ENCODE measurements around the gene SSB.
"Not testable (repeated sequence)": the region's sequence is repeated elsewhere in the genome, so short reads cannot be mapped to it uniquely, and the experiment has no call there.

Gene SSB

DNA sequence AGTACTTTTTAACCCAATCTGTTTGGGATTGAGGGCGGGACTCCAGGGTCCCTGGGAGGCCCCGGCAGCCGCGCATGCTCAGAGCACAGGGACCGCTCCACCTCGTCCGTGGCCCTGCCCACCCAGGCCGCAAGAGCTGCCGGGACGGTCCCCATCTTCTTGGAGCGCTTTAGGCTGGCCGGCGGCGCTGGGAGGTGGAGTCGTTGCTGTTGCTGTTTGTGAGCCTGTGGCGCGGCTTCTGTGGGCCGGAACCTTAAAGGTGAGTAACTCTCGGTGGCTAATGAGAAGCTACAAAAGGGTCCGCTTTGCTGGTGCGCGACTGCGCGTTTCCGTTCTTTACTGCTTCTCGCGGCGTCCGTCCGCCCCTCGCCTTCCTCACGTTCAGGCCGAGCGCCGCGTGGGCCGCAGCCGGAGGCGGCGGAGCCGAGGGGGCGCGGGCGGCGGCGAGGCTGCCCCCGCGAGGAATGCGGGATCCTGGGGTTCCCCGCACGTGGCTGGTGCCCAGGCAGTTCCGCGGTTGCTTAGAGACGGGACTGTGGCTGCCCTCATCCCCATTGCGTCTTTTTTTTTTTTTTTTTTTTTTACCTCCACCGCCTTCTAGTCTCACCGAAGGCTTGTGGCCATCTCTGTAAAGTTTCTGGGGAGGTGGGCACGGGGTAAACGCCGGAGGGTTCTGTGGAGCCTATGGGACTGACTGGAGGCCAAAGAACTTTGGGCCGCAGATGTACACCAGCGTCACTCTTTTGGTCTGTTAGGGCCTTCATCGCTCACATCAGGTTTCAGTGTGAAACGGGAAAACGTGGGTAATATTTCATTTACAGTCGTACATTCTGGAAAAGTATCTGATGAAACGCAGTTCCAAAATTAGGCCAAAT lies at the start of gene SSB:
Gene SSB (plus strand): TSS at position 154 of the 875 bp plus-strand sequence. CDS start 2,090 bp downstream, outside the sequence.
- peak; percentile 93 for DNase-seq

DNA sequence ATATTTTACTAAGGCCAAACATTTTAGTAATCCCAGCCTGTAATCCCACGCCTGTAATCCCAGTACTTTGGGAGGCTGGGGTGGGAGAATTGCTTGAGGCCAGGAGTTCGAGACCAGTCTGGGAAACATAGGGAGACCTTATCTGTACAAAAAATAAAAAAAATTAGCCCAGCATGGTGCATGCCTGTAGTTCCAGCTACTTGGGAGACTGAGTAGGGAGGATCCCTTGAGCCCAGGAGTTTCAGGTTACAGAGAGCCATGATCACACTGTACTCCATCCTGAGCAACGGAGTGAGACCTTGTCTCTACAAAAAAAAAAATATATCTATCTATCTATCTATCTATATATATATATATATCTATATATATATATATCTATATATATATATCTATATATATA lies 45.9 kb upstream of the SSB start:
- no peak for DNase-seq

DNA sequence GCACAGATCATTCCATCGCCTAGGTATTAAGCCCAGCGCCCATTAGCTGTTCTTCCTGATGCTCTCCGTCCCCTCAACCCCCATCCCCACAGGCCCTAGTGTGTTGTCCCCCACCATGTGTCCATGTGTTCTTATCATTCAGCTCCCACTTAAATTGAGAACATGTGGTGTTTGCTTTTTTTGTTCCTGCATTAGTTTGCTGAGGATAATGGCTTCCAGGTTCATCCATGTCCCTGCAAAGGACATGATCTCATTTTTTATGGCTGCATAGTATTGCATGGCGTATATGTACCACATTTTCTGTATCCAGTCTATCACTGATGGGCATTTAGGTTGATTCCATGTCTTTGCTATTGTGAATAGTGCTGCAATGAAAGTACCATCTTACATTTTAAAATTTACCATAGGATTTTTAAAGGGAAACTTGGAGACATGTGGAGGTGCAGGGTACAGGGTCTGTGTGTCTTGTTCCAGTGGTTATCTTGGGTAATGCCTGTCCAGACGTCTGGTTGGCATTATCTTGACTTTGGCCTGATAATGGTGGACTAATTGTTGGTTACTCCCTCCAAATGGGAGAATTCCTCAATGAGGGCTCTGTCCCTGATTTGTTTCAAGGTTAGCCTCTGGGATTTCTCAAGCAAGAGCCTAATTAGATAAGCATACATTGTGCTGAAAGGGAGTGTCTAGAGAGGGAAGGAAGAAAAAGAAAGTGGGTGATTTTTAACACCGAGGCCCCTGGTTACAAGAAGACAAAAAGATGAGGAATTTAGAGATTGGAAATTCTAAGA lies 43.4 kb upstream of the SSB start:
- DNase-seq = no peak

DNA sequence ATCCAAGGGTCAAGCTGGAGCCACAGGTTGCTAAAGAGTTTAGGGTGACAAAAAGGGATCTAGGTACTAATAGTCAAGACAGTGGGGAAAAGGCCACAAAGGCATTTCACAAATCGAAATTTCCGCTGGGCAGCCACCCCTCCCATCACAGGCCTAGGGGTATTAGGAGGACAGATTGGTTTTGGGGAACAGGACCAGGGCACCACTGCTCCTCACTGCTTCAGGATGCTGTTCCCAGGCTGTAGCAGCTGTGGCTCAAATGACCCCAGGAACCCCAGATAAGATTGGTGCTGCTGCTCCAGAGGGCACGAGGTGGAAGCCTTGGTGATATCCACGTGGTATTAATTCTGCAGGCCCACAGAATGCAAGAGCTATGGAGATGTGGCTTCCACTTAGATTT lies 42.3 kb upstream of the SSB start:
- DNase-seq = no peak

DNA sequence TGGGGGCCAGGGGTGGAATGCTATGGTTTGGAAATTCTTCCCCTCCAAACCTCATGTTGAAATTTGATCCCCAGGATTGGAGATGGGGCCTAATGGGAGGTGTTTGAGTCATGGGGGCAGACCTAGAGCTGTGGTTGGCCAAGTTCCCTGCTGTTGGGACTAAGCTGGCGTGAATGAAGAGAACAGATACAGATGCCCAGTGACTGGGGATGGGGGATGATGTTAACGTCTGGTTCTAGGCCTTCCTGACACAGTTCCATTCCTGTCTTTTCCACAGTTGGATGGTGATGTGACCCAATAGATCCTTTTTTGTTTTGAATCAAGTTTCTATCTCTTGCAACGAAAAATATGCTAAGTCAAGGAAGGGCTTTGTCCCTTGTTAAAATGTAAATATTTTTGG lies 41.3 kb upstream of the SSB start:
- DNase-seq = no peak

DNA sequence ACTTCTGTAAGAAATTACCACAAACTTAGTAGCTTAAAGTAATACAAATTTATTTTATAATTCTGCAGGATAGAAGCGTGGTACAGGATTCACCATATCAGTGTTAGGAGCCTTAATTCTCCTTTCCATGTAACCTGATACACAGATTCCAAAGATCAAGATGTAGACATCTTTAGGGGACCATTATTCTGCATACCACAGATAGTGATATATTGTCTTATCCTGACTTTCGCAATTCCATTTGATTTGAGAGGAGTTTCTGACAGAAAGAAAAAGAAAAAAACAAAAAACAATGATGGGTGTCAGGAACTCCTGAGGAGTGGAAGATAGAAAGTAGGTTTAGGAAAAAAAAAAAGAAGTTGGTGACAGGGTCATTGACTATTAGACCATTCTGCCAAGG lies 40.9 kb upstream of the SSB start:
- no peak for DNase-seq

DNA sequence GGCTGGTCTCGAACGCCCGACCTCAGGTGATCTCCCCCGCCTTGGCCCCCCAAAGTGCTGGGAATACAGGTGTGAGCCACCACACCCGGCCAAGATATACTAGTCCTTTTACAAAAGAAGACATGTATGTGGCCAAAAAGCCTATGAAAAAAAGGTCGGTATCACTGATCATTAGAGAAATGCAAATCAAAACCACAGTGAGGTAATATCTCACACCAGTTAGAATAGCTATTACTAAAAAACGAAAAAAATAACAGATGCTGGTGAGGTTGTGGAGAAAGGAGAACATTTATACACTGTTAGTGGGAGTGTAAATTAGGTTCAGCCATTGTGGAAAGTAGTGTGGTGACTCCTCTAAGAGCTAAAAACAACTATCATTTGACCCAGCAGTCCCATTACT lies 38.7 kb upstream of the SSB start:
- DNase-seq = no peak

DNA sequence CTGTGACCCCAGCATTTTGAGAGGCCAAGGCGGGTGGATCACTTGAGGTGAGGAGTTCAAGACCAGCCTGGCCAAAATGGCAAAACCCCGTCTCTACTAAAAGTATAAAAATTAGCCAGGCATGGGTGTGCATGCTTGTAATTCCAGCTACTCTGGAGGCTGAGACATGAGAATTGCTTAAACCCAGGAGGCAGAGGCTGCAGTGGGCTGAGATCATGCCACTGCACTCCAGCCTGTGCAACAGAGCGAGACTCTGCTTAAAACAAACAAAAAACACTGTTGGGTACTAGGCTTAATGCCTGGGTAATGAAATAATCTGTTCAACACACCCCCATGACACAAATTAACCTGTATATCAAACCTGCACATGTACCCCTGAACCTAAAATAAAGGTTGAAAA lies 37.9 kb upstream of the SSB start:
- not testable (repeated sequence) for DNase-seq

DNA sequence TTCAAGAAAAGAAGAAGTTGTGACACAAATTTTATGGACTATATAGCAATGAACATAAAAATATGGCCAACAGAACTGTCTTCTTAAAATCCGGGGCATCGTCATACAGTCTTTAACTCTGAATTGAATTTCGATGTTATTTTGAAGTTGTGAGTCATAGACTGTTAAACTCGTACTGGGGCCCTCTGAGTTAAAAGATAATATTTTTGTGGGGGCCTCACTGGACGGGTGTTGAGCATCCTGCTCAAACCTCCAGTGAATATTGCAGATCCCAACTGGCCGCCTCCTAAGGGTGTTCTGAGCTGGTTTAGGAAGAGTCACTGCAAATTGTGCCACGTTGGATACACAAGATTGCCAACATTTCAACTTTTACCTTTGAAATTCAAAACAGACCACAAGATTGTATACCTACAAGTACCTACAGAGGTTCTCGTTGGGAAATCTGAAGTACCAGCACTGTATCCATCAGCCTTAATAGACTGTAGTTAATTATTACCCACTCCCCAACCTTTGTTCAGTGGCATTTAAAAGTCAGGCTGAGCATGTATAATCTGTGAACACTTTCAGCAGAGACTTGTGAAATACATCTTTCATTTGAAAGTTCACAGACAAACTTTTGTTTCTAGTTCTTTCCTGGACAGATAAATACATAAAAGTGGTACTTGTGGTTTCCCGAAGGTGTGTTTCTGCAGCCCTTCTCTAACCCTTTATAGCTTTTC lies 37.3 kb upstream of the SSB start:
- no peak for DNase-seq

DNA sequence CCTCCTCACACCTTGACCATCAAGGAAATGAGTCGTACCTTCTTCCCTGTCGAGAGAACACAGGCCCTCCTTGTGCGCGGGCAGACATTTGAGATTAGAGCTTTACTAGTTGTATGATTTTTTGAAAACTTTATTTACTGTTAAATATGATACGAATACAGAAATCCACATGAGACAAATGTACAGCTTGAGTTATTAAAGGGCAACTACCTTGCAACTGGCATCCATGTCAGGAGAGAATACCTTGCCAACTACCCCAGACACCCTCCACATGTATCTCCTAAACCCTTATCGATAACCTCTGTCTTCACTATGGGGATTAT lies 36.7 kb upstream of the SSB start:
- DNase-seq = no peak

DNA sequence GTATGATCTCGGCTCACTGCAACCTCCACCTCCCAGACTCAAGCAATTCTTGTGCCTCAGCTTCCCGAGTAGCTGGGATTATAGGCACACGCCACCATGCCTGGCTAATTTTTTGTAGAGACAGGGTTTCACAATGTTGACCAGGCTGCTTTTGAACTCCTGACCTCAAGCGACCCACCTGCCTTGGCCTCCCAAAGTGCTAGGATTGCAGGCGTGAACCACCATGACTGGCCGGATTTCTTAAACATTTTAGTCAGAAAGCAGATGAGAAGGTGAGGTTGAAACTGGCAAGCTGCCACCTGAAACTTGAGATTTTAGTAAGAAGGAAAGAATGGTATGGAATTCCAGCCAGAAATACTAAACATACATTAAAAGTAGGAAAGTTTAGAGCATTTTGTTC lies 33.1 kb upstream of the SSB start:
- DNase-seq = peak; percentile 17

DNA sequence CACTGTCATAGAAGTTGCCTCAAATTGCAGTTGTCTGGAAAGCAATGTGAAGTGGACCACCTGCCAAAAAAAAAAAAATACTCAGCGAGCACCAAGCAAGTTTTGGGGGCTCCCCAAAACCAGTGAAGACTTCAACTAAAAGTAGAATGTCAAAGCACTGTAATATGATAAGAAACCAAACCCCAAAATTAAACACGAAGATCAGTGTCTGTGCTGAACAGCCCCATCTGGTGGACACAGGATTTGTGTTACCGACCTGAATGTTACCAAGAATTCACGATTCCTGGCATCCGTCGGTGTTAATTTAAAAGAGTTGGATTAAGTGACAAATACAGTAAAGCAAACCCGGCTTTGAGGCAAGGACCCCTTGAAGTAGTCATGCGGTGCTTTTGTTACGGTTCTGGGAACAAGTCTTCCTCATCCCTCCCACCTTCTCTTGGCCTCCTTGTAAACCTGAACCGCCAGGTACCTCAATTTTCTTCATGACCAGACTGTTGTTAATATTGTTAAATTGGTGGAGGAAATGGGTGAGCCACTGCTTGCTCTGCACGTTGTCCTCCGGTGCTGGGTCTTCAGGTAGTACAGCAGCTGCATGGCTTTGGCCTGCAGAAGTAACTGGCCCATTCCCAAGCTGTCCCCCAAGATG lies 31.3 kb upstream of the SSB start:
- DNase-seq = peak; percentile 51

DNA sequence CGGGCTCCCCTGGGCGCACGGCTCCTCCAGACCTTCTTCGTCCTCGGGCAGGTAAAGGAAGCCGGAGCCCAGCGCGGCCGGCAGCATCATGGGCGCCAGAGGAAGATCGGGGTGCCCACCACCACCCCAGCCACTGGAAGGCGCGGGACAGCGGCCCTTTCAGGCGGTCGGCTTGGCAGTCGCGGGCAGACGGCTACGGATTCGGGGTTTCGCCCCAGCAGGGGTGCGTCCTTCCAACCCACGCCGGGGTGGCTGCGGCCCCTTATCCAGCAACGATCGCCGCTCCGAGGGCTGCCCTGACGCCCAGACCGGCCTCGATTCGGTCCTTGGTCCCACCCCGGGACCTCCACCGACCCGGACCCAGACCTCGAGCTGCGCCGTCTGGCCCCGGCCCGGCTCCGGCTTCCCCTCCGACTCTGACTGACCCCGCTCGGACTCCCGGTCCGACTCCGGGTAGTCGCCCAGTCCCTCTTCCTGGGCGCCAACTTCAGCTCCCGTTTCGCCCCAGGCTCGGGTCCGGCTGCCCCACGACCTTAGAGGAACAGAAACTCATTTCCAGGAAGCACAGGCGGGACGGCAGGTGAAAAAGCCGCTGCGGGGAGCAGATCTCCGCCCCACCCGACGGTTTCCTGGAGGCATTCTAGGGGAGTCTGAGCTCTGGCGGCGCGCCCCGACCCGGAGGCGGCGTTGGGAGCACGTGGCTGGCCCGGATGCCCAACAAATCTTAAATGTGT lies 30.2 kb upstream of the SSB start:
- no peak for DNase-seq

DNA sequence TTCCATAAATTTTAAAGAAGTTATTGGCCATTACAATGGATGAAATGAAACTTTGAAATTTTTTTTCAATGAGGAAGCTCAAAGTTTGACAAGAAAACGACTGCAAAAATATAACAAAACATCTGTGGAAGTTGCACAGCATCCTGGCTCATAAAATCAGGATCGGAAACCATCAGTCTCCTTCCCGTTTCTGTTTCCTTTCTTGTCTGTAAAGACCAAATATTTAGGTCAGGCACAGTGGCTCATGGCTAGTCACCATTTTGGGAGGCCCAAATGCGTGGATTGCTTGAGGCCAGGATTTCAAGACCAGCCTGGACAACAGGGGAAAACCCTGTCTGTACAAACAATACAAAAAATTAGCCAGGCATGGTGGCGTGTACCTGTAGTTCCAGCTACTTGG lies 27.6 kb upstream of the SSB start:
- no peak for DNase-seq

DNA sequence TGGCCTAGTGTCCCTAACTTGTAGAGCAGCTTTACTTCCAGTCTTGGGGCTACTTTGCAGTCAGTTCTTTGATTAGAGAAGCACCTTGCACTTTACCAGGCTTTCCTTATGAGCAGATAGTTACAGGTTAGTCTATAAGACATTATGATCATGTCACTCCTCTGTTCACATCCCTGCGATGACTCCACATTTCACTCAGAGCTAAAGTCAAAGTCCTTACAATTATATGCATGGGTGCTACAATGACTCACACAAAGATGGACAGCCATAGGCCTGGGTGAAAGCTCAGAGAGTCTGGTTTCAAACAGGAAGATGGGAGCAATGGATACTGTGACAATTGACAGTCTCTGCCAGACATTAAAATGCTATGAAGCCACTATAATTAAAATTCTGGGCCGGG lies 27.1 kb upstream of the SSB start:
- no peak for DNase-seq

DNA sequence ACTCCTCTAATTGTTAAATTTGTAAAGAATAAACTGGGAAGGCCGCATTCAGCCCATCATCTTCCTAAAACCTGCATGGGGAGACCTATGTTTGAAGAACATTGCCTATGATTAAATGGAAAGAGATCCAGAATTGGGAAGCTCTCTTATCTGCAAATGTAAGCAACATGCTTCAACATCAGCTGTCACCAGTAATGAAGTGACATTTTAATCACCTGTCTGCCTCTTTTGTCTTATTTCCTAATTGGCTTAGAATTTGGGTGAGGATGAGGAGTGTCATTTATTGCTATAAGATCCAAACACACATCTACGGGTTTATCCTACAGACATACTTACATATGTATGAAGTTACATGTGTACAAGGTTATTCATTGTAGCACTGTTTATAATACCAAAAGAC lies 26.0 kb upstream of the SSB start:
- no peak for DNase-seq

DNA sequence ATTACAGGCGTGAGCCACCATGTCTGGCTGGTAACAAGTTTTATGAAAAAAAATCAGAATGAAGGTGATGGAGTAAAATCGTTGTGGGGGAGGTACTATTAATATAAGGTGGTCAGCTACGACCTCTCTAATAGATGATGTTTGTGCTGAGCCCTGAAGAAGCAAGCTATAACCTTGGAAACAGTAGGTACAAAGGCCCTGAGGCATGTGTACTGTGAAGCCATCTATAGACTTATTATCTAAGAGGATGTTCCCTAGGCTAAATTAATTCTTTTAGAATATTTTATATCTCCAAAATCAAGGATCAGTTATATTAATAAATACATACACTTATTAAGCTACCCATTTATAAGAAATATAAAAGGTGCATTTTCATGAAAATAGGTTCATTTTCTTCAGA lies 23.3 kb upstream of the SSB start:
- DNase-seq = no peak

DNA sequence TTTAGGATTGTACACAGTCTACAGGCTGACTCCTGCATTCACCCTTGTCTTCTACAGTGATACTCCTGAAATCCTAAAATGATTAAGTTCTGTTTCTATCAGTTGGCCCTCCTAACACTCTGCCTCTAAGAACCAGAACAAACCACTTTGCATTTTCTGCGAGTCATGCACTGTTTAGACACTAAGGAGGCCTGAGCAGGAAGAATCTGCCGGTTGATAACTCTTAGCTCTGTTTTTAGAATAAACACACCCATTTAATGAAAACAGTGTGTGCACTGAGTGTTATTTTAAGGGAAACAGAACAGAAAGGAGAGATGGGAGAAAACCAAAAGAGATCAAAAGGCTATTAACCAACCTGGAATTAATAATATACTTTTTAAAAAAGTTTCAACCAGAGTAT lies 22.9 kb upstream of the SSB start:
- DNase-seq = peak; percentile 13

DNA sequence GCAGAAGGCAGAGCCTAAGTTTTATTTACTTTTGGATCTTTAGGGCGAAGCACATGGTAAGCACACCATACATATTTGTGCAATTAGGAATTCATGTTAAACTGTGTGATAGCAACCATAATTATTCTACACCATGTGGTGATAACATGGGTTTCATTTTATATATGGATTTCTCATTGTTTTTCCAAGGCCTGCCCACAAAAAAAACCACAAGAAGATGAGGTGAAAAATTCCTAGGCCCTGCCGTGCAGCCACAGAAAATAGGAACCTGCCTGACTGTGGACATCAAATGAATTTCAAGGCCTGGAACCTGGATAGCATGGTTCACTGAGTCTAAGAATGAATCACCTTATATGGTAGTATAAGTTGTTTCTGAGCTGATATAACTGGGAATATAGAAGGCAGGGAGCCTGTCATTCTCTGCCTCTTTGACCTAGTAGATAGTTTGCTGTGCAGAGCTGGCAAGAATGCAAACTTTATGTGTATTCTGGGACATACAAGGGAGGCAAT lies 22.4 kb upstream of the SSB start:
- no peak for DNase-seq

DNA sequence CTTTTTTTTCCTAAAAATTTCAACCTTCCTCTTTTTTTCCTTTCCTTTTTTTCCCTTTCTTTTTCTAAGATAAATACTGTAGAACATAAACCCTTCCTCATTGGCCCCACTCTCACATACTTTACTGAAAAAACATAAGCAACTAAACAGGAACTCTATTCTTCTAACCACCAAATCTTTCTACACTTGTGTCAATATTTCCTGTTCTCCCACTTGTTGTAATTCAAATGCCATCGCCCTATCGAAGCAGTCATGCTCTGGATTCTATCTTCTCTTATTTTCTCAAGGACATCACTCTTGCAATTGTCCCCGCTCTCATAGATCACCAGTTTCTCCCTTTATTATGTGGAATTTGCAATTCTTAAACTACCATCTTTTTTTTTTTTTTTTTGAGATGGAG lies 20.2 kb upstream of the SSB start:
- no peak for DNase-seq

DNA sequence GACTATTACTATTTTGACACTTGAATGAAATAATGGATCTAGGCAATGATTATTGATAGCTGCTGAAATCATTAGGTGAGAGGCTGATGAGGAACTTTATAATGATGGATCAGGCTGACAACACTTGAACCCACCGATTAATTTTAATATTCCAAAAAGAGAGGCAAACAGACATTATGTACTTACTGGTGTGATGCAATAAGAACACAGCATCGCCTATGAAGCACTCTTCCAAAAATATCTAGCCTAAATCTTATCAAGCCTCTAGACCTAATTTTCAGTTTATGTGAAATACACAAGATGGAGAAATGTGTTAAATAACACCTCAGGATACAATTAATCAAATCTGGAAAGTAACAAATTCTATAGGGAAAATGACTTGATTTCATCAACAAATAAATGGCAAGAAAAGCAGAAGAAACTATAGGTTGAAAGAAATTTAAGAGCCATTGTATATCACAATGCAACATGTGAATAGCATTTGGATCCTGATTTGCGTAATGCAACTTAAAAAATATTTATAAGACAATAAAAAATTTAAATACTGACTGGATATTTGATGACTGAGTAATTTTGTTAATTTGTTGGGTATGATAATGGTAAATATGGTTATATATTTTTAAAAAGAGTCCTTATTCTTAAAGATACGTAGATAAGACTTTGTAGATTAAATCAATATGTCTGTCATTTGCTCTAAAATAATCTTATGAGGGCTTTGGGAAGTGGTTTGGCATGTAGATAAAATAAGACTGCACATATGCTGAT lies 17.2 kb upstream of the SSB start:
- no peak for DNase-seq

DNA sequence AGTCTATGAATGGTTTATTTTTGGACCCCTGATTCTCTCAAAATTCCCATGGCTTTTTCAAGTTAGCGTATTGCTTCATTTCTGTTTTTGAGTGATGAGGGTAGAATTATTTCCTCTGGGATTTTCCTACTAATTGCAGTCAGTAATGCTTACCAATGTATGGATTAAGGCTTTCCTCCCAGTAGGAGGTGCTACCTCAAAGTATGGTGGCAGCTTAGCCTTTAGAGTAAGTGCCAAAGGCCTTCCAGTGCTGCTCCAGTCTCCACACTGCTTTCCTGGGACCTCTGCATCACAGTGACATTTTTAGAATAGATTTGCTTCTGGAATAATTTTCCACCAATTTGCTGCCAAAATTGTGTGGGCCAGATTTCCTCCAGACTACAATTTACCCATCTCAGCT lies 16.2 kb upstream of the SSB start:
- DNase-seq = no peak

Data from EL (cell line).